GM23338 (cell line): Measurements from ENCODE around the gene RAP1B. TPM values are rescaled to one million over a fixed set of nuclear protein-coding genes. Genes with fewer than 3 reads are reported as not detected.

ENCODE experiments used
- ATAC-seq: fragments of 200-7000 bp; cut with Tn5 transposase; 3 replicates; pipeline ENCODE4 v1.9.1; 2020
- DNase-seq: peaks from one replicate; pipeline ENCODE4 v3.0.0-alpha.2; 2015; ENCODE audit warnings: low spot score
- H2AFZ ChIP-seq: fragments of 200-600 bp; sonication (generic); 2 replicates; pipeline ENCODE4 v1.8.0; 2016; ENCODE audit warnings: antibody characterized with exemption, mild to moderate bottlenecking, moderate library complexity
- H3F3A ChIP-seq: fragments of 200-600 bp; sonication (generic); replicated peaks from 2 replicates; pipeline ENCODE4 v1.8.0; 2017; ENCODE audit warnings: antibody characterized with exemption, mixed run types, low read depth
- H3K27ac ChIP-seq: fragments of 200-600 bp; sonication (generic); 2 replicates; pipeline ENCODE4 v1.6.1; 2016; ENCODE audit warnings: low read depth
- H3K27me3 ChIP-seq: fragments of 200-600 bp; sonication (generic); 2 replicates; pipeline ENCODE4 v1.8.0; 2016; ENCODE audit warnings: mild to moderate bottlenecking, mixed run types, moderate library complexity; ENCODE audit not compliant: insufficient read depth
- H3K36me3 ChIP-seq: fragments of 200-600 bp; sonication (generic); 2 replicates; pipeline ENCODE4 v1.8.0; 2016; ENCODE audit warnings: mild to moderate bottlenecking; ENCODE audit not compliant: insufficient read depth
- H3K4me1 ChIP-seq: fragments of 200-600 bp; sonication (generic); 2 replicates; pipeline ENCODE4 v1.8.0; 2016; ENCODE audit warnings: mild to moderate bottlenecking, moderate library complexity; ENCODE audit not compliant: insufficient read depth
- H3K4me2 ChIP-seq: fragments of 200-600 bp; sonication (generic); 2 replicates; pipeline ENCODE4 v1.7.1; 2017; ENCODE audit warnings: mixed run types
- H3K4me3 ChIP-seq: fragments of 200-600 bp; sonication (generic); 2 replicates; pipeline ENCODE4 v1.6.1; 2016; ENCODE audit warnings: mixed run types
- H3K79me2 ChIP-seq: fragments of 200-600 bp; sonication (generic); replicated peaks from 2 replicates; pipeline ENCODE4 v1.8.0; 2017; ENCODE audit warnings: mild to moderate bottlenecking; ENCODE audit not compliant: insufficient read depth
- H3K9me2 ChIP-seq: fragments of 200-600 bp; sonication (generic); 2 replicates; pipeline ENCODE4 v1.8.0; 2017; ENCODE audit not compliant: insufficient read depth
- H4K20me1 ChIP-seq: fragments of 200-600 bp; sonication (generic); replicated peaks from 2 replicates; pipeline ENCODE4 v1.8.0; 2017; ENCODE audit warnings: mild to moderate bottlenecking; ENCODE audit not compliant: insufficient read depth
- H3K27ac Mint-ChIP-seq: 2 replicates; pipeline ENCODE4 v1.8.0; 2020; ENCODE audit warnings: inconsistent platforms, mild to moderate bottlenecking, moderate library complexity, mixed read lengths
- H3K27me3 Mint-ChIP-seq: 3 replicates; pipeline ENCODE4 v1.8.0; 2022; ENCODE audit warnings: low read depth, mild to moderate bottlenecking, moderate library complexity, mixed read lengths, inconsistent platforms; ENCODE audit not compliant: insufficient read depth, poor library complexity
- H3K36me3 Mint-ChIP-seq: 3 replicates; pipeline ENCODE4 v1.8.0; 2021; ENCODE audit warnings: low read depth, mild to moderate bottlenecking, inconsistent platforms, moderate library complexity, mixed read lengths
- H3K4me1 Mint-ChIP-seq: 3 replicates; pipeline ENCODE4 v1.8.0; 2020; ENCODE audit warnings: mild to moderate bottlenecking, inconsistent platforms, mixed read lengths
- H3K4me3 Mint-ChIP-seq: 3 replicates; pipeline ENCODE4 v1.8.0; 2021; ENCODE audit warnings: moderate library complexity, mild to moderate bottlenecking, inconsistent platforms, mixed read lengths
- H3K9me3 Mint-ChIP-seq: 3 replicates; pipeline ENCODE4 v1.8.0; 2020; ENCODE audit warnings: moderate library complexity, mild to moderate bottlenecking, inconsistent platforms, mixed read lengths
- CREB1 ChIP-seq: fragments of 250-450 bp; sonication (Bioruptor Pico); IDR thresholded peaks from 2 replicates; pipeline ENCODE4 v1.5.0; 2020; ENCODE audit warnings: low read depth, mild to moderate bottlenecking, moderate library complexity
- CTCF ChIP-seq, 2 experiments: fragments of 200-600 bp in 1 of 2; sonication (generic) in 1 of 2; conservative IDR thresholded peaks; 2 replicates each; pipeline versions ENCODE4 v1.5.1 to v1.6.1; 2016 to 2017; ENCODE audit warnings: antibody characterized with exemption in 2 of 2, low read depth in 2 of 2, mild to moderate bottlenecking in 2 of 2, moderate library complexity in 1 of 2
- ETS1 ChIP-seq: IDR thresholded peaks from 2 replicates; pipeline ENCODE4 v1.6.1; 2016; ENCODE audit warnings: antibody characterized with exemption
- EZH2 ChIP-seq: fragments of 200-600 bp; sonication (generic); IDR thresholded peaks from one replicate; pipeline ENCODE4 v1.8.0; 2017; ENCODE audit warnings: antibody characterized with exemption, mild to moderate bottlenecking, low read depth; ENCODE audit not compliant: unreplicated experiment
- EZH2phosphoT487 ChIP-seq: fragments of 200-600 bp; sonication (generic); IDR thresholded peaks from one replicate; pipeline ENCODE4 v1.8.1; 2018; ENCODE audit warnings: antibody characterized with exemption; ENCODE audit not compliant: unreplicated experiment
- JUNB ChIP-seq: IDR thresholded peaks from one replicate; pipeline ENCODE4 v1.6.1; 2016; ENCODE audit warnings: antibody characterized with exemption; ENCODE audit not compliant: unreplicated experiment
- NANOG ChIP-seq: IDR thresholded peaks from 2 replicates; pipeline ENCODE4 v1.6.1; 2016; ENCODE audit warnings: antibody characterized with exemption, borderline replicate concordance
- POLR2AphosphoS5 ChIP-seq: IDR thresholded peaks from 2 replicates; pipeline ENCODE4 v1.6.1; 2016; ENCODE audit warnings: antibody characterized with exemption, low read depth
- REST ChIP-seq: IDR thresholded peaks from one replicate; pipeline ENCODE4 v1.6.1; 2018; ENCODE audit warnings: antibody characterized with exemption; ENCODE audit not compliant: unreplicated experiment
- STAT1 ChIP-seq: IDR thresholded peaks from one replicate; pipeline ENCODE4 v1.6.1; 2016; ENCODE audit warnings: antibody characterized with exemption; ENCODE audit not compliant: unreplicated experiment
- ZNF114 ChIP-seq: fragments of 250-450 bp; sonication (Bioruptor Pico); IDR thresholded peaks from 2 replicates; pipeline ENCODE4 v1.5.0; 2020; ENCODE audit warnings: mild to moderate bottlenecking, moderate library complexity
- ZNF331 ChIP-seq: fragments of 250-450 bp; sonication (Bioruptor Pico); IDR thresholded peaks from 2 replicates; pipeline ENCODE4 v1.5.0; 2020; ENCODE audit warnings: low read depth, mild to moderate bottlenecking, moderate library complexity
- ZNF462 ChIP-seq: fragments of 250-450 bp; sonication (Bioruptor Pico); IDR thresholded peaks from 2 replicates; pipeline ENCODE4 v1.5.0; 2020; ENCODE audit warnings: mild to moderate bottlenecking, moderate library complexity
- polyA plus RNA-seq: library from polyadenylated mRNA; unstranded; fragments of >200 nt; fragmentation: Nextera tagmentation; extraction: Ambion mirVana; gene quantifications from 2 replicates; pipeline ENCODE4 v1.2.1, GENCODE V29; 2016
- total RNA-seq: library from RNA; depleted of rRNA; stranded (reverse); fragments of >200 nt; shearing (Covaris generic); gene quantifications from 2 replicates; pipeline ENCODE4 v1.2.3, GENCODE V29; 2014

RAP1B gene
- total and polyA plus RNA-seq, 2 experiments from 2014 or later: 90.6 to 128 TPM

GRCh38 chr12:68636268-68636667, 25.6 kb downstream of the RAP1B start:
- DNase-seq: no peak
- Histone ChIP-seq H3K4me2 (no peak overlapping the region), H3K27me3 (no peaks in the 10 kb centered on the region), H3K4me3 (no peak overlapping the region), H3K4me1 (no peaks in the 10 kb centered on the region), H3K79me2 (peaks cover 99% of the 10 kb centered on the region), H3K36me3 (no peaks in the 10 kb centered on the region), H3K27ac (0 out of 2 replicates have a peak overlapping the region, but pooled peaks have one; percentile 22), H4K20me1 (peaks cover 60% of the 10 kb centered on the region), H3K9me2 (no peaks in the 10 kb centered on the region), H3F3A (no peaks in the 10 kb centered on the region), H2AFZ (no peak overlapping the region)
- peaks cover 3% of the 10 kb centered on the region for H3K27me3 Mint-ChIP-seq
- TF ChIP-seq REST: no peak
- TF ChIP-seq ETS1: no peak
- no peak for TF ChIP-seq STAT1
- TF ChIP-seq ZNF462: no peak
- no peak for TF ChIP-seq ZNF114 (CRISPR knock-in tag)
- TF ChIP-seq EZH2: no peak
- no peak for TF ChIP-seq JUNB
- no peak for TF ChIP-seq EZH2phosphoT487
- TF ChIP-seq CTCF (conservative IDR thresholded peaks at IDR 0.05; ENCODE audit: low read depth in 2 of 2): no peak
- TF ChIP-seq NANOG: no peak
- TF ChIP-seq POLR2AphosphoS5: no peak
- no peak for TF ChIP-seq CREB1 (CRISPR knock-in tag)
- TF ChIP-seq ZNF331: no peak
- no peaks in the 10 kb centered on the region for H3K36me3 Mint-ChIP-seq
- H3K4me1 Mint-ChIP-seq: peaks cover 6% of the 10 kb centered on the region; the same call in 1 of the 3 replicates
- no peak overlapping the region for H3K4me3 Mint-ChIP-seq
- H3K27ac Mint-ChIP-seq: no peak overlapping the region
- ATAC-seq: no peak
- no peaks in the 10 kb centered on the region for H3K9me3 Mint-ChIP-seq
